LNCaP clone FGC (cell line): ENCODE results near the gene HES5.

Source experiments
- DNase-seq: peaks from one replicate; pipeline ENCODE4 v3.0.0-alpha.2; 2011; ENCODE audit warnings: low read depth
- H3K4me3 ChIP-seq: 2 replicates; pipeline ENCODE4 v1.5.1; 2011; ENCODE audit warnings: mild to moderate bottlenecking, low read depth, low read length, control low read depth
- CTCF ChIP-seq: IDR thresholded peaks from 2 replicates; pipeline ENCODE4 v1.5.1; 2012; ENCODE audit warnings: mild to moderate bottlenecking; ENCODE audit not compliant: control insufficient read depth, insufficient read depth; ENCODE audit errors: extremely low read depth

HES5 gene

GRCh38 chr1:2496087-2496622, 33.9 kb downstream of the HES5 start:
- no peak for TF ChIP-seq CTCF
- no peak for DNase-seq
- no peak overlapping the region for H3K4me3 ChIP-seq

- no peak for TF ChIP-seq CTCF
- no peak overlapping the region for H3K4me3 ChIP-seq
- no peak for DNase-seq
Observed at GRCh38 chr1:2495546-2495945, 34.5 kb downstream of the HES5 start.

- TF ChIP-seq CTCF: no peak
- DNase-seq: no peak
Observed at GRCh38 chr1:2495026-2495425, 35.0 kb downstream of the HES5 start.

GRCh38 chr1:2494323-2494693, 35.8 kb downstream of the HES5 start:
- H3K4me3 ChIP-seq: no peak overlapping the region
- peak; percentile 85 for DNase-seq
- no peak for TF ChIP-seq CTCF

More at GRCh38 chr1:2495026-2495425, 35.0 kb downstream of the HES5 start:
- H3K4me3 ChIP-seq: no peak overlapping the region

- H3K4me3 ChIP-seq: no peak overlapping the region
- DNase-seq: no peak
- no peak for TF ChIP-seq CTCF
Observed at GRCh38 chr1:2493691-2494322, 36.3 kb downstream of the HES5 start.

GRCh38 chr1:2493218-2493617, 36.8 kb downstream of the HES5 start:
- no peak overlapping the region for H3K4me3 ChIP-seq
- no peak for TF ChIP-seq CTCF
- DNase-seq: no peak

GRCh38 chr1:2492091-2492490, 38.0 kb downstream of the HES5 start:
- no peak for TF ChIP-seq CTCF
- H3K4me3 ChIP-seq: no peak overlapping the region
- no peak for DNase-seq
